Measurements from ENCODE around the gene TNP2. TPM values are rescaled to one million over a fixed set of nuclear protein-coding genes. Genes with fewer than 3 reads are reported as not detected.

Gene TNP2
- total RNA-seq, 1 donor from 2014 or later = not detected

DNA sequence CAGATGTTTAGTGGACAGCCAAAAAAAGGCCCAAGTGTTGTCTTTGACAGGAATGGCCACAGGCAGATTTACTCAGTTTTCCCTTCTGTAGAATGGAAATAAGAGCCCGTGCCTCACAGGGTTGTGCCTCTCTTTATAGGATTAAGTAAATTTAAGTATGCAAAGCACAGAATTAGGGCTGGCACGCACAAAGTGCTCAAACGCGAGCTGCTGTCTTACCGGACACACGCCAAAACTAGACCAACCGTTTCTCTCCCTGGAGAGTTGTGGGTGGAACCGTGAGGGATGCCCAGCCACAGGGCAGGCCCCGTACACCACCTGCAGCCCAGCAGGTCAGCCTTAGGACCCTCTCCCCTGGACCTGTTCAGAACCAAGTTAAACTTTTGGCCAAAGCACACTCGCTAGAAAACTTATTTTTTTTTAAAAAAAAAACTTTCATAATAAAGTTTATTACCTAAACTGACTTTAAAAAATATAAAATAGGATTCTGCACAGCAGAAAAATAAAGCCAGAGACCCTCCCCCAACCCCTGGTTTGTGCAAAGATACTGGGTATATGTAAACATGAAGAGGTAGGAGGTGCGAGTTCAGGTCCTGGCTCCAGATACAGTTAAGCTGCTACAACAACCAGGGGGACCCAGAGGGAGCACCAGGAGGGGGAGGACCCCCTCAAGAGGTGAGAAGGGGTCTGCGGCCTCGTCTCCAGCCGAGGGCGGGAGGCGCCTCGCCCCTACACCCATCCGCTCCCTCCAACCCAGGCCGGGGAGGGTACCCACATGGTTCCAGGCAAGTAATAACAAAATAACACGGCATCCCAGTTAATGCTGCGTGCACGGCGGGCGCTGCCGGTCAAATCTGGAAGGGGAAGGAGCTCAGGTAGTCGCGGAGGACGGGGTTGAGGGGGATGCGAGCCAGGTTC lies 14.9 kb downstream of the TNP2 start:
- DNase-seq (ENCODE audit: low spot score) = no peak
- peaks cover 58% of the 10 kb centered on the region for H3K36me3 Mint-ChIP-seq (ENCODE audit: low read depth)

GRCh38 chr16:11253009-11253994 lies 15.8 kb downstream of the TNP2 start:
- DNase-seq (ENCODE audit: low spot score) = peak; percentile 40
- no peaks in the 10 kb centered on the region for H3K27me3 Mint-ChIP-seq (ENCODE audit: low read depth)
- intact Hi-C loops (cut with micrococcal nuclease) = loop anchor here (1.0 to 10.0 kb wide), 6 partner anchors 77 to 541 kb away; partner anchors contain the start of genes CIITA and ZC3H7A
- peaks cover 40% of the 10 kb centered on the region for H3K4me1 Mint-ChIP-seq (ENCODE audit: low read depth)
- peak overlapping the region; percentile 99 for H3K4me3 Mint-ChIP-seq (ENCODE audit: low read depth)
- H3K27ac Mint-ChIP-seq = peak overlapping the region; percentile 91
- H3K9me3 Mint-ChIP-seq = no peaks in the 10 kb centered on the region
- peaks cover 67% of the 10 kb centered on the region for H3K36me3 Mint-ChIP-seq (ENCODE audit: low read depth)

More for the DNA sequence above, 14.9 kb downstream of the TNP2 start:
- Mint-ChIP-seq H3K4me1 (ENCODE audit: low read depth) (peaks cover 40% of the 10 kb centered on the region), H3K27me3 (ENCODE audit: low read depth) (no peaks in the 10 kb centered on the region), H3K27ac (peak overlapping the region; percentile 91), H3K4me3 (ENCODE audit: low read depth) (peak overlapping the region; percentile 99), H3K9me3 (no peaks in the 10 kb centered on the region)
- intact Hi-C loops (cut with micrococcal nuclease) = loop anchor here (1.0 to 10.0 kb wide), 6 partner anchors 77 to 541 kb away; partner anchors contain the start of genes CIITA and ZC3H7A

GRCh38 chr16:11252482-11252931 lies 16.6 kb downstream of the TNP2 start:
- intact Hi-C loops (cut with micrococcal nuclease) = loop anchor here (1.0 to 10.0 kb wide), 9 partner anchors 18 to 542 kb away; partner anchors contain the start of genes CIITA and ZC3H7A
- H3K27me3 Mint-ChIP-seq (ENCODE audit: low read depth) = no peaks in the 10 kb centered on the region
- peak overlapping the region; percentile 91 for H3K27ac Mint-ChIP-seq
- peak overlapping the region; percentile 99 for H3K4me3 Mint-ChIP-seq (ENCODE audit: low read depth)
- H3K9me3 Mint-ChIP-seq = no peaks in the 10 kb centered on the region
- H3K36me3 Mint-ChIP-seq (ENCODE audit: low read depth) = peaks cover 75% of the 10 kb centered on the region
- peaks cover 37% of the 10 kb centered on the region for H3K4me1 Mint-ChIP-seq (ENCODE audit: low read depth)
- no peak for DNase-seq (ENCODE audit: low spot score)

DNA sequence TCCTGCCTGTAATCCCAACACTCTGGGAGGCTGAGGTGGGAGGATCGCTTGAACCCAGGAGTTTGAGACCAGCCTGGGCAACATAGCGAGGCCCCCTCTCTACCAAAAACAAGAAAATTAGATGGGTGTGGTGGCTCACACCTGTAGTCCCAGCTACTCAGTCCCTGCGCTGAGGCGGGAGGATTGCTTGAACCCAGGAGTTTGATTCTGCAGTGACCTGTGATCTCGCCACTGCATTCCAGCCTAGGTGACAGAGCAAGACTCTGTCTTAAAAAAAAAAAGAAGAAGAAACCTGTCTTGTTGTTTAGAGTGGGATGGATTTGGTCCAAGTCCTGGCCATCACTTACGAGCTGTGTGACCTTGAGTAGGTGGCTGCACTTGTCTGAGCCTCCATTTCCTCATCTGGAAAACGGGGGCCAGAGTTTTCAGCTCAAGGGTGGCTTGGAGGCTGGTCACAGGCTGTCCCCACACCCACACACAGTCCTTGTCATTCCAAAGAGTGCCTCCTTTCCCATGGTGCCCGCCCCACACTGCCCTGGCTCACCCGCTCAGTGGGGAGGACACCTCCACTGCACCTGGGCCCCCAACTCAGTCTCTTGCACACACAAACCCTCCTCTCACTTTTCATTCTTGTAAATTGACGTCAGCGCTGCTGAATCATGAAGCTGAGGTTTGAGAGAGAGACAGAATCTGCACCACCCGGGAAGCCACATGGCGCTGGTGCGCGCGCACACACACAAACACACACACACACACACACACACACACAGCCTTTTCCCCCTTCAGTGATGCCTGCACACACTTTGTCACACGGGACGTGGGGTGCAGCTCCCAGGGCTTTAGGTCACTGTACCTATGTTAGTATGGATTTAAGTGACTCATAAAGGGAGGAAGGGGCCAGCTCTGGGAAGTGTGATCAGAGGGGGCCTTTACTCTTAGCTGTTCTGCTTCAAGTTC lies 17.3 kb downstream of the TNP2 start:
- no peaks in the 10 kb centered on the region for H3K27me3 Mint-ChIP-seq (ENCODE audit: low read depth)

GRCh38 chr16:11250786-11251524 lies 18.2 kb downstream of the TNP2 start:
- Mint-ChIP-seq H3K9me3 (no peaks in the 10 kb centered on the region), H3K27ac (peak overlapping the region; percentile 91), H3K4me3 (ENCODE audit: low read depth) (peak overlapping the region; percentile 99), H3K4me1 (ENCODE audit: low read depth) (peaks cover 42% of the 10 kb centered on the region), H3K27me3 (ENCODE audit: low read depth) (no peaks in the 10 kb centered on the region), H3K36me3 (ENCODE audit: low read depth) (peaks cover 82% of the 10 kb centered on the region)
- no peak for DNase-seq (ENCODE audit: low spot score)
- intact Hi-C loops (cut with micrococcal nuclease) = loop anchor here (10.0 kb wide), 2 partner anchors 376 to 544 kb away; partner anchors contain the start of genes CIITA and ZC3H7A

More for the DNA sequence above, 17.3 kb downstream of the TNP2 start:
- H3K36me3 Mint-ChIP-seq (ENCODE audit: low read depth) = peaks cover 79% of the 10 kb centered on the region
- peak overlapping the region; percentile 91 for H3K27ac Mint-ChIP-seq
- intact Hi-C loops (cut with micrococcal nuclease) = loop anchor here (1.0 to 10.0 kb wide), 9 partner anchors 18 to 543 kb away; partner anchors contain the start of genes CIITA and ZC3H7A
- H3K4me3 Mint-ChIP-seq (ENCODE audit: low read depth) = peak overlapping the region; percentile 99
- peak; percentile 71 for DNase-seq (ENCODE audit: low spot score)
- H3K4me1 Mint-ChIP-seq (ENCODE audit: low read depth) = peaks cover 36% of the 10 kb centered on the region
- no peaks in the 10 kb centered on the region for H3K9me3 Mint-ChIP-seq

DNA sequence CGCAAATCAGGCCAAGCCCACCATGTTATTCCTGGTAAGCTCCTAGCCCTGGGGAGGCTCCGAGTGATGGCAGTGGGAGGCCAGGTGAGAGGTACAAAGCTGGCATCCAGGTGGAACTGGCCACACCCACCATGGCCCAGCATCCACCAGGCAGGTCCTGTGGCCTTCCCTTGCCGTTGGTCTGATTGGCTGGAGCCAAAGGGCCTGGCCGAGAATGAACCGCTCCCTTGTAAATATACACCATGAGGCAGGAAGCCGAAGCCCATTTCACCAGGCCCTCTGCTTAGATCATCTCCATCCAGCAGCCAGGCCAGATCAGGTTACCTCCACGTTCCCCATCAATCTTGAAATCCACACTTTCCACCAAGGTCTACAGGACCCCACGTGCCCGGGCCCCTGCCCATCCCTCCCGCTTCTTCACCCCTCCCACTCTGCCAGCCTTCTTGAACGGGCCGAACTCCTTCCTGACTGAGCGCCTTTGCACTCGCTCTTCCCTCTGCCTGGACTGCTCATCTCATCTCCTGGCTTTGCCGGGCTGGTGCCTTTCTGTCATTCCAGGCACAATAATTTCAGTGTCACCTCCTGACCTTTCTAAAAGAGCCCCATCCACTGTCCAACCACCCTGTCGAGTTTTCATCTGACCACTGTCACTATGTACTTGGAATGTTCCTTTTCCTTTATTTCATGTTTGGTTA lies 18.9 kb downstream of the TNP2 start:
- no peak overlapping the region for H3K4me3 Mint-ChIP-seq (ENCODE audit: low read depth)
- no peak for DNase-seq (ENCODE audit: low spot score)
- peaks cover 84% of the 10 kb centered on the region for H3K36me3 Mint-ChIP-seq (ENCODE audit: low read depth)

GRCh38 chr16:11249233-11250061 lies 19.7 kb downstream of the TNP2 start:
- DNase-seq (ENCODE audit: low spot score) = no peak
- Mint-ChIP-seq H3K27ac (peak overlapping the region; percentile 51), H3K36me3 (ENCODE audit: low read depth) (peaks cover 80% of the 10 kb centered on the region), H3K4me1 (ENCODE audit: low read depth) (peaks cover 52% of the 10 kb centered on the region), H3K9me3 (no peaks in the 10 kb centered on the region), H3K4me3 (ENCODE audit: low read depth) (no peak overlapping the region), H3K27me3 (ENCODE audit: low read depth) (no peaks in the 10 kb centered on the region)
- intact Hi-C loops (cut with micrococcal nuclease) = loop anchor here (10.0 kb wide), 2 partner anchors 375 to 545 kb away; partner anchors contain the start of genes CIITA and ZC3H7A

More for the DNA sequence above, 18.9 kb downstream of the TNP2 start:
- H3K27ac Mint-ChIP-seq = peak overlapping the region; percentile 81
- no peaks in the 10 kb centered on the region for H3K27me3 Mint-ChIP-seq (ENCODE audit: low read depth)
- H3K9me3 Mint-ChIP-seq = no peaks in the 10 kb centered on the region
- H3K4me1 Mint-ChIP-seq (ENCODE audit: low read depth) = peaks cover 49% of the 10 kb centered on the region
- intact Hi-C loops (cut with micrococcal nuclease) = loop anchor here (10.0 kb wide), 2 partner anchors 375 to 545 kb away; partner anchors contain the start of genes CIITA and ZC3H7A

GRCh38 chr16:11248133-11248532 lies 21.0 kb downstream of the TNP2 start:
- H3K36me3 Mint-ChIP-seq (ENCODE audit: low read depth) = peaks cover 67% of the 10 kb centered on the region
- H3K9me3 Mint-ChIP-seq = no peaks in the 10 kb centered on the region
- H3K4me3 Mint-ChIP-seq (ENCODE audit: low read depth) = no peak overlapping the region
- H3K27me3 Mint-ChIP-seq (ENCODE audit: low read depth) = no peaks in the 10 kb centered on the region
- DNase-seq (ENCODE audit: low spot score) = no peak
- H3K4me1 Mint-ChIP-seq (ENCODE audit: low read depth) = peaks cover 52% of the 10 kb centered on the region
- H3K27ac Mint-ChIP-seq = no peak overlapping the region
- intact Hi-C loops (cut with micrococcal nuclease) = no loop called here

DNA sequence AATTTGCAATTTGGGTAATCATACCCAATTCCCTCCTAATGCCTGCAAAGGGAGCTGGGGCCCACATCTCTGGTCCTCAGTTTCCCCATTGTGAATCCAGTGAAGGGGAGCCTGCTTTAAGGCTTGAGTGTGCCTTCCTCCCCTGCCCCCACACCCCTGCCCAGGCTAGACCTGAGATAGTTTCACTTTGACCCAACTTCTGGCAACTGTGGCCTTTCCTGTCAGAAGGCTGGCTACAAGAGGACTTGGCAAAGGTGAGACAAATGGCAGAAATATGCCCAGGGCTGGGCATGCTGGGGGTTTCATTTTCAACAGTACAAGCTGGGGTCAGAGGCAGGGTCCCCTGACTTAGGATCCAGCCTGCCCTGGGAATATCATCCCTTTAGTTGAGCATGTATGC lies 23.1 kb downstream of the TNP2 start:
- no peak overlapping the region for H3K4me3 Mint-ChIP-seq (ENCODE audit: low read depth)
- no peak for DNase-seq (ENCODE audit: low spot score)

GRCh38 chr16:11245222-11245737 lies 23.8 kb downstream of the TNP2 start:
- H3K36me3 Mint-ChIP-seq (ENCODE audit: low read depth) = peaks cover 40% of the 10 kb centered on the region
- no peak overlapping the region for H3K27ac Mint-ChIP-seq
- no peak overlapping the region for H3K4me3 Mint-ChIP-seq (ENCODE audit: low read depth)
- intact Hi-C loops (cut with micrococcal nuclease) = no loop called here
- H3K4me1 Mint-ChIP-seq (ENCODE audit: low read depth) = peaks cover 39% of the 10 kb centered on the region
- no peak for DNase-seq (ENCODE audit: low spot score)
- H3K27me3 Mint-ChIP-seq (ENCODE audit: low read depth) = no peaks in the 10 kb centered on the region
- H3K9me3 Mint-ChIP-seq = no peaks in the 10 kb centered on the region

More for the DNA sequence above, 23.1 kb downstream of the TNP2 start:
- Mint-ChIP-seq H3K36me3 (ENCODE audit: low read depth) (peaks cover 47% of the 10 kb centered on the region), H3K27ac (no peak overlapping the region), H3K9me3 (no peaks in the 10 kb centered on the region), H3K27me3 (ENCODE audit: low read depth) (no peaks in the 10 kb centered on the region), H3K4me1 (ENCODE audit: low read depth) (peaks cover 40% of the 10 kb centered on the region)
- intact Hi-C loops (cut with micrococcal nuclease) = no loop called here

All from activated T-helper 2 cell treated with anti-CD3 and anti-CD28 coated beads, Interferon-gamma antibody, Interleukin-2, Interleukin-4, amounts not matched to agents 10 μg/mL and 5 μg/mL and 100 μg/mL, durations not matched to agents 14 hours and 24 hours and 36 hours (primary cell).